Dedifferentiated amniotic fluid mesenchymal stem cell (primary cell): Measurements from ENCODE around the gene GPR153.

Source experiments
- DNase-seq: peaks from one replicate; pipeline ENCODE4 v3.0.0-alpha.2; 2016; ENCODE audit errors: extremely low spot score

Gene GPR153

GRCh38 chr1:6202256-6202655, 58.6 kb downstream of the GPR153 start:
- no peak for DNase-seq

DNA sequence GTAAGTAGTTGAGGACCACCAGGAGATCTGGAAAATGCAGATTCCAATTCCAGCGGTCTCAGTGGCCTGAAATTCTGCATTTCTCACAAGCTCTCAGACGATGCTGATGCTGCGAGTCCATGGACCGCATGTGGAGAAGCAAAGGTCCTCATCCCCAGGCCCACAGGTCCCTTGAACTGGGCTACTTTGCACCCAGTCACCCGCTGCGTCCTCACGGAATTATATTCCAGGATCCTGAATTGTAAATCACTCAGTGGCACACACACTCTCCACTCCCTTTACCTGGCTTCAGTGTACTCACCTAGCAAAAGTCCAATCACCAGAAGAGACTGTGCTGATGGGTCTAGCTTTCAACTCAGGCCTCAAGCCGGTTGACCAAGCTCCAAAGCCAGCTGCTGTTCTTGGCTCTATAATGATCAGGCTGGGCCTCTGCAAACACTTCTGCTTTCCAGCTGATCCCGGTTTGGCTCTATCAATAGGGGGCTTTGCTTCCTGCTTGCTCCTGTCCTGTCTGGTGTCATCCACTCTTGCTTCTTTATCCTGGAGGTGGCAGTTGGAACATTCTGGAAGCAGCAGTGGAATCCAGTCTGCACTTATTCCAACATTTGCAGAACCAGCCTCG, 60.6 kb downstream of the GPR153 start:
- DNase-seq, result no peak

- DNase-seq, result peak; percentile 100
Observed at GRCh38 chr1:6199298-6200187, 61.4 kb downstream of the GPR153 start, which contains the start of gene RPL22. RPL22 (minus strand) TSS chr1:6199595; CDS start chr1:6199573, 22 bp downstream.

- DNase-seq, result no peak
Observed at GRCh38 chr1:6198646-6199297, 62.1 kb downstream of the GPR153 start.

- DNase-seq, result no peak
Observed at GRCh38 chr1:6197746-6198427, 63.0 kb downstream of the GPR153 start.
